Omental fat pad (tissue), 4 donors: Measurements from ENCODE around the gene SSR3. TPM values are rescaled to one million over a fixed set of nuclear protein-coding genes. Genes with fewer than 3 reads are reported as not detected.
A peak's percentile ranks its signal among the peaks of the same experiment; 100 is the strongest.

Source experiments
- ATAC-seq: fragments of 150-250 bp; one replicate; pipeline ENCODE4 v1.9.1; 2016; ENCODE audit warnings: mild to moderate bottlenecking, moderate library complexity; ENCODE audit not compliant: low FRiP score
- DNase-seq: peaks from one replicate; pipeline ENCODE4 v3.0.0-alpha.2; 2019; ENCODE audit warnings: low spot score
- total RNA-seq, 4 donors: library from RNA; depleted of rRNA; stranded (reverse); fragments of >200 nt; gene quantifications; one replicate each; pipeline ENCODE4 v1.1.0, GENCODE V29; 2016
- TF ChIP-seq, protein P1 (sequence below), 3 donors: fragments of 450-650 bp; IDR thresholded peaks; one replicate each; pipeline ENCODE4 v1.5.1; 2016 to 2017; ENCODE audit warnings: antibody characterized with exemption in 3 of 3, mild to moderate bottlenecking in 3 of 3, moderate library complexity in 2 of 3

SSR3 gene
- total RNA-seq, 4 donors from 2014 or later = 81.0 to 132 (median 113) TPM

DNA sequence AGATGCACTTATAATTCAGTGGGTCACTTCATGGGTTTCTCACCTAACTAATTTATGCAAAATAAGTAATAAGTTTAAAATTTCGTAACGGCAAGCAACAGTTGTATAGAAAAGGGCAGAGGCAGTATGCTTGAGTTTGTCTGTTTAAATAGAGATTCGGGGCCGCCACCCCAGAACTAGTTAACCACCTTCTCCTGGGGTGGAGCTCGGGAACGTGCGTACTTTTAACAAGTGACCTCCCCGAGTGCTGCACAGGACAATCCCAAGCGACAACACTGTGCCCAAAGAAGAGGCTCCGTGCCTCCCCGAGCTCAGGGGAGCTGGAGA lies 439 bp downstream of the SSR3 start:
- TF ChIP-seq, protein P1, sequence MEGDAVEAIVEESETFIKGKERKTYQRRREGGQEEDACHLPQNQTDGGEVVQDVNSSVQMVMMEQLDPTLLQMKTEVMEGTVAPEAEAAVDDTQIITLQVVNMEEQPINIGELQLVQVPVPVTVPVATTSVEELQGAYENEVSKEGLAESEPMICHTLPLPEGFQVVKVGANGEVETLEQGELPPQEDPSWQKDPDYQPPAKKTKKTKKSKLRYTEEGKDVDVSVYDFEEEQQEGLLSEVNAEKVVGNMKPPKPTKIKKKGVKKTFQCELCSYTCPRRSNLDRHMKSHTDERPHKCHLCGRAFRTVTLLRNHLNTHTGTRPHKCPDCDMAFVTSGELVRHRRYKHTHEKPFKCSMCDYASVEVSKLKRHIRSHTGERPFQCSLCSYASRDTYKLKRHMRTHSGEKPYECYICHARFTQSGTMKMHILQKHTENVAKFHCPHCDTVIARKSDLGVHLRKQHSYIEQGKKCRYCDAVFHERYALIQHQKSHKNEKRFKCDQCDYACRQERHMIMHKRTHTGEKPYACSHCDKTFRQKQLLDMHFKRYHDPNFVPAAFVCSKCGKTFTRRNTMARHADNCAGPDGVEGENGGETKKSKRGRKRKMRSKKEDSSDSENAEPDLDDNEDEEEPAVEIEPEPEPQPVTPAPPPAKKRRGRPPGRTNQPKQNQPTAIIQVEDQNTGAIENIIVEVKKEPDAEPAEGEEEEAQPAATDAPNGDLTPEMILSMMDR (IDR thresholded peaks at IDR 0.05) = no peak
- DNase-seq (no peak), ATAC-seq (peak; percentile 15)

DNA sequence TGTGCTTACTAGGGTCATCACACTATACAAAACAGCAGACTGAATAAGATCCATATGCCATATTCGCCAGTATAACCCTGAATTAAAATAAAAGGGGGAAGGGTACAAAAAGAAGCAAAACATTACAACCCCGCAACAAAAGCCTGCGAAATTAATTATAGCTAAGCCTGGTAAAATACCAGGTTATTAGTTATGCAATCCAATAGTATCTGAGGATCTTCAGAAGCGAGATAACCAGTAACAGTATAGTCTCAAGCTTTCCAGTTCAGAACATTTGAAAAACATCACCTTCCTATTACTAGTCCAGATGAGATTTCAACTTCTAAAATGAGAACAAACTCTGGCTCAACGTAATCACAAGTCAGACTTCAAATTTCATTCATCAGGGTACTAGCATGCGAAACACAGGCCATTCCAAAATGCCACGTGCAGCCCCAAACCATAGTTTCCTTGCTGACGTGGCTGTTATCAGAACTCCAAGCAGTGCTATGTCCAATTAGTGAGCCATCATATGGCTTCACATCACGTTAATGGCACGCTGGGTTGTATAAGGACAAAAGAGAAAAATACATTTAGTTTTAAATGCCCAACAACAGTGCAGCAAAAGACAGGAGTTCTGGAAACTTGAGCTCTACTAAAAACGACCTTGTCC lies 1.1 kb downstream of the SSR3 start:
- TF ChIP-seq, protein P1 (IDR thresholded peaks at IDR 0.05) = no peak
- DNase-seq = no peak
- peak; percentile 19 for ATAC-seq

DNA sequence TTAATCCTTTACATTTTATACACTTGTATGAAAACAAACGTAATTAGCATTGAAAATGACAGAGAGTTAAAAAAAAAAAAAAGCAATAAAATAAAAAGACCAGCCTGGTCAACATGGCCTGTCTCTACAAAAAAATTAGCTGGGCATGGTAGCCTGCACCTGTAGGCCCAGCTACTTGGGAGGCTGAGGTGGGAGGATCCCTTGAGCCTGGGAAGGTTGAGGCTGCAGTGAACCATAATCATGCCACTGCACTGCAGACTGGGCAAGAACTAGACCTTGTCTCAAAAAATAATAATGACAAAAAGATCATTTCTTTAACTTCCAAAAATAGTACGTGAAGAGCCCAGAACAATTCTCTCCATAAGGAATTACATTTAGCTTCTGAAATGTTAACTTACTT lies 1.9 kb downstream of the SSR3 start:
- ATAC-seq (no peak), DNase-seq (no peak)
- TF ChIP-seq, protein P1 (IDR thresholded peaks at IDR 0.05) = no peak

DNA sequence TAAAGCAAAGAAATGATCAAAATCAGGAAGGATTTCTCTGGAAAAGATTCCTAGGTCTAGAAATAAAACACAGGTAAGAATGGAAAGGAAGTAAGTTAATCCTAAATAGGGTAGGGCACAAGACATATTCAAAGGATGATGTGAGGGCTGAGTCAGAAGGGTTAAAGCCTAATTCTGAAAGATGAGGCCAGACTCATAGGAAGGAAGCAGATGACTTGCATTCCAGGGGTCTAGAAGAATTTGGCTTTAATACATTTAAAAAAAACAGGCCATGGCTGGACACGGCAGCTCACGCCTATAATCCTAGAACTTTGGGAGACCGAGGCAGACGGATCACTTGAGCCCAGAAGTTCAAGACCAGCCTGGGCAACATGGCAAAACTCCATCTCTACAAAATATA lies 3.2 kb downstream of the SSR3 start:
- DNase-seq (no peak), ATAC-seq (no peak)
- TF ChIP-seq, protein P1 (IDR thresholded peaks at IDR 0.05) = no peak

DNA sequence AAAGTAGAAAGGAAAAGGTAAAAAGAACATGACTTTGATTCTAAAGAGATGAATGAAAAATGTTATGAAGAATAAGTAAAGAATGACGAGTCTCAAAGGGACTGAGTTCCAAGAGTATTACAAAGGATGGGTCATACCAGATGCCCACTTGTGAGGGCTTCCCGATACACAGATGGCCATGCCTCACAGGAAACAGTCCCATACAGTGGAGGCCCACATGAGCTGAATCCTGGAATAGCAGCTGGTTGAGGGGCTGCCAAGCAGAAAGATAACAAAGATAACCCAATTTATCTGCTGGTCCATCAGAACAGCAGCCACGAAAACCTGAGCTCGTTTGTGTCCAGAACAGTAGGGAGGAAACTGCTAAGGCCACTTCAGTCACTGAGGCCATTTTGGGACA lies 3.7 kb downstream of the SSR3 start:
- ATAC-seq = no peak
- TF ChIP-seq, protein P1 (IDR thresholded peaks at IDR 0.05) = no peak
- no peak for DNase-seq

DNA sequence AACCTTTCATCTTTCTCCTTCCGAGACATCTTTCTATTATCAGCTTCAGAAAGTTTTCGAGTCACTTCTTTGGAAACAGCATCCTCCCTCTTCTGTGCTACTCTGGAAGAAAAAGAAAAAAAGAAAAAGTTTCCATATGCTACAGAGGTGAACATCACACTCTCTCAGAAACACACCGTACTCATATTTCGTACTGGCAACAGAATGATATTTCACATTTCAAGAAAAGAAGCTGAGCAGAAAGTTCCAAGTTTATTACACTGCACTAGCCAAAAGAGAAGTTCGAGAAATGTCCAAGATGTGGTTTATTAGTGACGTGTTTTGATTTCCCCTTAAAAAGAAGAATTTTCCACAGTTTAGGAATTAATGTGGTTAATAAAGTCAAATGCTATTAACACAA lies 6.0 kb downstream of the SSR3 start:
- DNase-seq (no peak), ATAC-seq (no peak)
- TF ChIP-seq, protein P1 (IDR thresholded peaks at IDR 0.05) = no peak

DNA sequence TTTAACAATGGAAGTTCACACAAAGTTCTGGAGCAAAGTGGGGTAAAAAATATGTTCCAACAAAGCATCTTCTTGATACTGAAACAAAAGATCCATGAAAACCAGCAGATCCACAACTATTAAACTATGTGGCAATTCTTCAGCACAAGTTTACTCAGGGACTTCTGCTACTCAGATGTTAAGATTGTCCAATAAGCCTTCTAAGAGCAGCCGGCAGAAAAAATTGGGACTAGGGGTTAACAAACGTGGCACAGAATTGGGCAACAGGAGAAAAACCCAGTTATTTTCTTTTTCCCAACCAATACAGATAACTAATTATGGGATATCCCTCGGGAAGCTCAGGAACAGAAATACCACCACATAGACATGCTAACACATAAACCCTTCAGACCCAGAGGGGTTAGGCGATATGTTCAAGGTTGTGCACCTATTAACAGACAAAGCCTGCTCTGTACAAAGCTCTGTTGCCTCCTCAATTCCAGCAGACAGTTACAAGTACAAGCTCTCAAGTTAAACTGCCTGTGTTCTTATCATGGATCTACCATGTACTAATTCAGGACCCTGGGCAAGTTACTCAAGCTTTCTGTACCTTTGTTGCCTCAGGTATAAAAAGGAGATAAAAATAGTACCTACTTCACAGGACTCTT lies 6.8 kb downstream of the SSR3 start:
- DNase-seq = no peak
- TF ChIP-seq, protein P1 (IDR thresholded peaks at IDR 0.05) = no peak
- ATAC-seq = no peak
